GM18951 (cell line): Measurements from ENCODE around the gene BCKDK.
"Not testable (repeated sequence)": the region's sequence is repeated elsewhere in the genome, so short reads cannot be mapped to it uniquely, and the experiment has no call there.

ENCODE experiments used
- POLR2A ChIP-seq: IDR thresholded peaks from 4 replicates; pipeline ENCODE4 v1.6.1; 2011; ENCODE audit warnings: mild to moderate bottlenecking; ENCODE audit not compliant: insufficient read length, insufficient read depth; ENCODE audit errors: extremely low read depth
- in situ Hi-C: fragments of 300-500 bp; cut with MboI; formaldehyde crosslinking; loops from one replicate; pipeline ENCODE4 v1.12.0; 2022; ENCODE audit warnings: low sequenced_read_pairs, mixed read lengths, inconsistent platforms; ENCODE audit not compliant: unreplicated experiment

The BCKDK gene

GRCh38 chr16:31131841-31132271 is 23.7 kb downstream of the BCKDK start:
- in situ Hi-C loops, result no loop called here
- no peak for TF ChIP-seq POLR2A

DNA sequence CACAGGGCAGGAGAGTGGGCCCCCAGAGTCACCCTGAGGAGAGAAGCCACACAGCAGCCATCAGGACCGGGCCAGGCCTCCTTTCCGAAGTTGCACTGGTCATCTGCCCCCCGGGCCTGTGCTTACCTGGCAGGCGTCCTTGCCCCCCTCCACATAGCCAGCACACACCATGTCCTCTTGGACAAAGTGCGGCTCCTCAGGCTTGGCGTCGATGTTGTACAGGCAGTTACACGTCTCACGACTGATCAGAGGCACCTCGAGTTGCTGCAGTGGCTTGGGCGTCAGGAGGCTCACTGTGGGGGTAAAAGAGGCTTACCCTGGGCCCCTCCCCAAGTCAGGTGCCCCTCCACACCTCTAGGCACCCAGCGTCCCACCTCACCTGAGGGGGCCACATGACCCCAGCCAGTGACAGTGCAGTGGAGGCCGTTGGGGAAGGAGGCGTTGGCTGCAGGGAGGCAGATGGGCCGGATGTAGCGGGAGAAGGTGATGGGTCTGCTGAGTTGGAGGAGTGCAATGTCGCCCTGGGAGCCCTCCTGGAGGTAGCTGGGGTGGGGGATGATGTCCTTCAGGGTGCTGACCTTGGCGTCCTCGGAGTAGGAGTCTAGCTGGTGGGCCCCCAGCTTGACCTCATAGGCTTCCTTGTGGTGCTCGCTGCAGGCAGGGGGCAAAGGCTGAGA is 24.3 kb downstream of the BCKDK start:
- no peak for TF ChIP-seq POLR2A
- in situ Hi-C loops, result no loop called here

DNA sequence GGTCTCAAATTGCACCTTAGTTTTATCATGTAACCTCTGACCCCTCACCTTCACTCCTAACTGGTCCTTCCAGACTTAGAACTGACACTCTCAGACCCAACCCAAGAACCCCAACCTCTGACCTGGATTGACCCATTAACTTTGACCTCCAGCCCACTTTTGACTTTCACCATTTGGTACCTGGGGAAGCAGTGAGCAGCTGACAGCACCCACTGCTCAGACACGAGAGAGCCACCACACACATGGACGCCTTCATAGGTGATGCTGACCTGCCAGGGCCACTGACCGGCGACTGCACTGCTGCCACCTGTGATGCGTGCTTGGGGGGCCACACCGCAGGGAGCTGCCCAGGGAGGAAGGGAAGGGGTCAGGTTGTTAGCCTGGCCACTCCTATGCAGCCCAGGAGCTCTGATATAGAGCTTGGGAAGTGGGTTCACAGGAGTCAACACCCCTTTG is 24.9 kb downstream of the BCKDK start:
- in situ Hi-C loops, result no loop called here
- TF ChIP-seq POLR2A, result no peak

DNA sequence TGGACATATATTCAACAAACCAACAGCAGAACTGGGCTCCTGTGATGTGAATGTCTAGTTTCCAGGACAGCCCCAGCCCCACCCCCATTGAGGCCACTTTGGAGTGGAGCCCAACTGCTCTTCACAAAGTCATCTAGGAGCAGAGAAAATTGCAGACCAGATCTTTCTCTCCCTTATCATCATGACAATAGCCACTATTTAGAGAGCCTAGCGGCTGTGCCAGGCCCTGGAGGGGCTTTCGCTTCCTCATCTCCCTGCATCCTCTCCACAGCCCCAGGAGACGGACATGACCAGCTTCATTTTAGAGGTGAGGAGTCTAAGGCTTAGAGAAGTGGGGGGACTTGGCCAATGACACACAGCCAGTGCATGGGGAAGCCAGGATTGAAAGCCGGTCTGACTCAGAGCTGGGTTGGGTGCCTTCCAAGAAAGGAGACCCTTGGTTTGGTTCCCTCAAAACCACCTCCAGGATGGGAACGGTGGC is 25.9 kb downstream of the BCKDK start:
- TF ChIP-seq POLR2A, result no peak
- in situ Hi-C loops, result no loop called here

DNA sequence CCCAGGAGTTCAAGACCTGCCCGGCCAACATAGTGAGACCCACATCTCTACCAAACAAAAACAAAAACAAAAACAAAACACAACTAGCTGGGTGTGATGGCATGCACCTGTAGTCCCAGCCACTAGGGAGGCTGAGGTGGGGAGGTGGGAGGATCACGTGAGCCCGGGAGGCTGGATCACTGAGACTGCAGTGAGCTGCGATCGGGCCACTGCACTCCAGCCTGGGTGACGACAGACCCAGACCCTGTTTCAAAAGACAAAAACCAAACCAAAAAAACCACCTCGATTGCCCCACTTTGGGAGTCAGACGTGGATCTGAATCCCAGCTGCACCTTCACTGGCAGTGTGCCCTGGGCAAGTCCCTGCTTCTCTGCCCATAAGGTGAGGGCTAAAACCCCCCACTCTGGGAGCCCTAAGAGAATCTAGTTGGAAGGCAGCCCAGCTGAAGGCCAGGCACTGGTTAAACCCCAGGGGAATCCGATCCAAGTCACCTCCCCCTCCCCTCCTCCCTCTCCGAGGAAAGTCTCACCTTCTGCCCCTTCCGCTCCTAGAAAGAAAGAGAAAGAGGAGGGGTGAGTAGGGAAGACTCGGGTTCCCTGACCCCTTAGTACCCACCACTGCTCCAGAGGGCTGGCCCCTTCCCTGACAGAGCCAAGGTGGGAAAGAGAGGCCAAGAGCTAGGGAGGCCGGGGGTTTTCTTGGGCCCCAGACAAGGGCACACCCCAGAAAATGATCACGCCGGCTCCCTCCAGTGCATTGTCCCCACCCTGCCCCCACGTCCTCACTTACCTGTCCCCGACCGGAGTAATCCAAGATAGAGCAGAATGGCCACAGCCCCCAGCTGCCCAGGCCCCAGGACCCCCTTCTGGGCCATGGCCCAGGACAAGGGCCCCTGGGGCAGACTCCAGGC is 26.7 kb downstream of the BCKDK start:
- TF ChIP-seq POLR2A, result no peak
- in situ Hi-C loops, result no loop called here

- TF ChIP-seq POLR2A, result no peak
- in situ Hi-C loops, result no loop called here
Measured at GRCh38 chr16:31135535-31136286, 27.5 kb downstream of the BCKDK start, which contains the start of gene PRSS8. Gene PRSS8 (minus strand): TSS chr16:31135727. CDS start chr16:31135498, 229 bp downstream.

DNA sequence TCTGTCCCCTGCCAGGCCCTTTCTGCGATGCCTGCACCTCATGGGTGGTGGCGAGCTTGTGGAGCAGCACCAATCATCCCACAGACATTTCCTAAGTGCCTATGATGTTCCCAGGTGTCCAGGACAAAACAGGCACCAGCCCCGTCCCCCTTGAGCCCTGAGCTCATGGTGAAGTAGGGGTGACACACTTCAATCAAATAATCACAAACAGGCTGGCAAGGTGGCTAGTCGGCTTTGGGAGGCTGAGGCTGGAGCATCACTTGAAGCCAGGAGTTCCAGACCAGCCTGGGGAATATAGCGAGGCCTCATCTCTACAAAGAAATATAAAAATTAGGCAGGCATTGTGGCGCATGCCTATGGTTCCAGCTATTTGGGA is 28.1 kb downstream of the BCKDK start:
- no peak for TF ChIP-seq POLR2A
- in situ Hi-C loops, result no loop called here

DNA sequence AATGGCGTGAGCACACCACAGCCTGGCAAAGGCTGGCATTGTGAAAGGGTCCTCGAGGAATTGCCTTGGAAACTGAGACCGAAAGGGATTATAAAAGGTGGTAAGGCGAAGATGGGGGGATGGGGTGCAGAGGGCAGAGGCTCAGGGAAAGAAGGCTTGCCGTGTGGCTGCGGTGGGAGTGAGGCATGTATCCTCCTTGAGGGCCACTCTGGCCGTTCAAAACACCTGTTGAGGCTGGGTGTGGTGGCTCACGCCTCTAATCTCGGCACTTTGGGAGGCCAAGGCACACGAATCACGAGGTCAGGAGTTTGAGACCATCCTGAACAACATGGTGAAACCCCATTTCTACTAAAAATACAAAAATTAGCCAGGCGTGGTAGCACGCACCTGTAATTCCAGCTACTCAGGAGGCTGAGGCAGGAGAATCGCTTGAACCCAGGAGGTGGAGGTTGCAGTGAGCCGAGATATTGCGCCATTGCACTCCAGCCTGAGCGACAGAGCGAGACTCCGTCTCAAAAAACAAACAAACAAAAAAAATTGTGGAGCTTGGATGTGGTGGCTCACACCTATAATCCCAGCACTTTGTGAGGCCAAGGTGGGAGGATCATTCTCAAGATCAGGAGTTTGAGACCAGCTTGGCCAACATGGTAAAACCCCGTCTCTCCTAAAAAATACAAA is 28.8 kb downstream of the BCKDK start:
- in situ Hi-C loops, result not testable (repeated sequence)

DNA sequence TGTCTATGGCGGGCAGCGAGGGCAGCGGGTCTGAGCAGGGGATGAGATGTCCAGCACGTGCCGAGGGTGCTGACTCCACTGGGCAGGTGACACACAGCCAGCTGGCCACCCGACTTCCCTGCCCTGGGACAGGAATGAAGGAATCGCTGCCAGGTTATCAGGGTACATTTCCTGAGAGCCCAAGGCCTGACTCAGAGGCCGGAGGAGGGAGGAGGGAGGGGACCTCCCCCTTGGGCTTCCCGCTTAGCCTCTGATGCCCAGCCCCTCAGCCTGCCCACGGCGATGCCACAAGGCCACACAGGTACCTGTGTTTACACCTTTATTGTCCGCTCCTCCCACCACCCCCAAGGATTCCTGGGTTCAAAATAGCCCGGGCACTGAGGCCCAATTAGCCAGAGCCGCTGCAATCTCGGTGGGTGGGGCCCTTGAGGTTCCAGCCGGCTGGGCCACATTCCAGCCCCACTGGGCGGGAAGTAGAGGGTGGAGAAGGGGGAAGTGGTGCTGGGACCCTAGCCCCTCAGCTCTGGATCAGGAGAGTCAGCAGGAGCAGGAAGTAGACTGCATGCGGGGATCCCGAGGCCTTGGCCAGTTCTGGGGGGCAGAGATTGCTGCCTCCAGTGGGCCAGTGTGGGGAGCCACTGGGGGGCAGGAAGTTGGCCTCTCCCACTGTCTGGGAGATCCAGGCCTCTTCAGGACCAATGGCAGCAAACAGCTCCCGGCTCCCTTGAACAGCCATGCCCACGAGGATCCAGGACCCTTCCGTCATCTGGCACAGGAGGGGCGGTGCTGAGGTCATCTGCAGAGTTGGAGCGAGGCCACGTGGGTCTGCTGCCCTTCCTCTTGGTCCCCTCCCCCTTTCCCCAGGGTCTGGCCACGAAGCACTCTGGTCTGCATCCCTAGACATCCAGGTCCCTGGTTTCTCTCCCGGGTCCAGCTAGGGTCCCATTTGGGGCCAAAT is 30.7 kb downstream of the BCKDK start:
- no peak for TF ChIP-seq POLR2A
- in situ Hi-C loops, result no loop called here

- in situ Hi-C loops, result not testable (repeated sequence)
Measured at GRCh38 chr16:31141071-31141469, 32.9 kb downstream of the BCKDK start.

DNA sequence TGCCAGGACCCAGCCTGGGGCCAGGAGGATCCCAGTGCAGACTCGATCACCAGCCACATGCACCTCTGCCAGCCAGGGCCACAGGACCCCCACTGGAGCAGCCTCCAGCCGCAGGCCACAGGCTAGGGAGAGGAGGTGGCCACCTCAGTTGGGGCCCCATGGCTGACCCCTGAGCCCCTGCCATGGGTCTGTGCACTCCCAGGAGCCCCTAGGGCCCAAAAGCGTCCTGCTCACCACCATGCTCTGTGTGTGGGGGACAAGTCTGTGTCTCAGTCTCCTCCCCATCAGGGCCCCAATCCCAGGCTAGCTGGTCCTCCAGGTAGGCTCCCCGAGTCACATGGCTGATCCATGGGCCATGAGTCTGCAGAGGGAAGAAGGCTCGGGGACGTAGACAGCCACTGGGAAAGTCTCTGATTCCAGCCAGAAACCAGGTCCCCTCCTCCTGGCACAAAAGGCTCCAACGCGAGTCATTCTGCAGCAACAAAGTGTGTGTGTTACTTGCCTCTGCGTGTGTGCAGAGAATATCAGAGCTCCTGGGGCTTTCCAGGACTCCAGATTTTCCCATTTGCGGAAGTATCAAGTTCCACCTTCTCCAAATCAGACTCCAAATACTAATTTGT is 33.4 kb downstream of the BCKDK start:
- in situ Hi-C loops, result no loop called here
- no peak for TF ChIP-seq POLR2A
